Measurements from ENCODE around the gene UNCX. TPM values are rescaled to one million over a fixed set of nuclear protein-coding genes. Genes with fewer than 3 reads are reported as not detected.

UNCX gene
- total and polyA plus RNA-seq, 2 of the 4 experiments (the other 2 are of a cell fraction) = not detected

- TF ChIP-seq NFE2L2 (IDR thresholded peaks at IDR 0.05; ENCODE audit: low read depth, low read length) = no peak
Observed at GRCh38 chr7:1231214-1232102, 1.2 kb upstream of the UNCX start (continued).

- no peak overlapping the region for H2AK5ac ChIP-seq (ENCODE audit: low read depth, low read length)
- no peaks in the 10 kb centered on the region for H3K4me1 ChIP-seq (ENCODE audit: control insufficient read depth, insufficient read depth, low read length)
- DNase-seq (no peak), ATAC-seq (ENCODE audit: low read depth) (no peak)
- no peak overlapping the region for H4K8ac ChIP-seq (ENCODE audit: low read depth in 2 of 2, low read length in 2 of 2)
- no peak overlapping the region for H2BK15ac ChIP-seq (ENCODE audit: low read depth, low read length)
- H3K9me1 ChIP-seq (ENCODE audit: insufficient read depth, low read length) = no peaks in the 10 kb centered on the region
- no peak overlapping the region for H2BK5ac ChIP-seq (ENCODE audit: low read depth, low read length, poor library complexity, severe bottlenecking)
- no peak overlapping the region for H2BK120ac ChIP-seq (ENCODE audit: low read depth, low read length)
- H3K9me3 ChIP-seq (ENCODE audit: control insufficient read depth, insufficient read depth, low read length) = peaks cover 24% of the 10 kb centered on the region; the same call in 1 of the 2 replicates
- POLR2A ChIA-PET (ENCODE audit: unreplicated experiment) = no interaction called here
- H3K27me3 ChIP-seq (ENCODE audit: control insufficient read depth, insufficient read depth, low read length) = peaks cover 89% of the 10 kb centered on the region
- no peak overlapping the region for H3K4me3 ChIP-seq (ENCODE audit: insufficient read depth, low read depth, low read length)
- no peak overlapping the region for H4K5ac ChIP-seq (ENCODE audit: low read depth, low read length)
- peaks cover 22% of the 10 kb centered on the region; the same call in 1 of the 2 replicates for H4K20me1 ChIP-seq (ENCODE audit: insufficient read depth, low read length)
- no peaks in the 10 kb centered on the region for H3K79me1 ChIP-seq (ENCODE audit: low read depth in 1 of 2, low read length in 2 of 2)
- H3K23ac ChIP-seq (ENCODE audit: low read depth, low read length) = no peak overlapping the region
- dilution Hi-C loops (cut with HindIII; ENCODE audit: low sequenced_read_pairs, unreplicated experiment) = no loop called here
- no peak overlapping the region for H3K9ac ChIP-seq (ENCODE audit: low read depth, low read length)
- no peak overlapping the region for H3K4ac ChIP-seq (ENCODE audit: low read depth, low read length)
- H2BK20ac ChIP-seq (ENCODE audit: low read depth, low read length) = no peak overlapping the region
- H3K56ac ChIP-seq (ENCODE audit: extremely low read depth, insufficient read depth, low read length) = no peak overlapping the region
- no TSS peak for BruUV-seq (replicated peaks)
- no peaks in the 10 kb centered on the region for H3K36me3 ChIP-seq (ENCODE audit: control insufficient read depth, insufficient read depth, low read length)
- intact Hi-C loops (cut with micrococcal nuclease) = no loop called here
- WGBS, 2 experiments (ENCODE audit: extremely low coverage in 2 of 2, insufficient read length in 1 of 2) = no CpG with 5 or more reads among the region's 12 CpGs
- no peak overlapping the region for H3K18ac ChIP-seq (ENCODE audit: low read depth, low read length)
- no peak overlapping the region for H3K14ac ChIP-seq (replicated peaks; ENCODE audit: low read depth, low read length)
- H4K91ac ChIP-seq (ENCODE audit: insufficient read depth, low read depth, low read length) = no peak overlapping the region
- in situ Hi-C loops (cut with MboI; ENCODE audit: low sequenced_read_pairs) = no loop called here
- no peak overlapping the region for H2AK9ac ChIP-seq (replicated peaks; ENCODE audit: low read depth, low read length, poor library complexity)
- CTCF ChIA-PET = no interaction called here
- no peak overlapping the region for H2AFZ ChIP-seq (replicated peaks; ENCODE audit: low read length, poor library complexity)
- no peak overlapping the region for H3K27ac ChIP-seq (ENCODE audit: insufficient read depth, low read length)
- H3K4me2 ChIP-seq (ENCODE audit: low read depth, low read length) = no peak overlapping the region
- no peak for TF ChIP-seq NFE2L2 (IDR thresholded peaks at IDR 0.05; ENCODE audit: low read depth, low read length)
- TF ChIP-seq RFX5 (IDR thresholded peaks at IDR 0.05; ENCODE audit: low read depth, low read length) = no peak
- TF ChIP-seq ELK1 (IDR thresholded peaks at IDR 0.05; ENCODE audit: borderline replicate concordance, low read depth, low read length) = no peak
- TF ChIP-seq MAZ (IDR thresholded peaks at IDR 0.05; ENCODE audit: borderline replicate concordance, low read depth, low read length) = no peak
- no peak for TF ChIP-seq BHLHE40 (IDR thresholded peaks at IDR 0.05; ENCODE audit: low read depth, low read length)
- TF ChIP-seq RAD21 (IDR thresholded peaks at IDR 0.05; ENCODE audit: low read length) = no peak
- no peak for TF ChIP-seq CTCF (conservative IDR thresholded peaks at IDR 0.05; ENCODE audit: low read depth, low read length)
- TF ChIP-seq, protein P1, sequence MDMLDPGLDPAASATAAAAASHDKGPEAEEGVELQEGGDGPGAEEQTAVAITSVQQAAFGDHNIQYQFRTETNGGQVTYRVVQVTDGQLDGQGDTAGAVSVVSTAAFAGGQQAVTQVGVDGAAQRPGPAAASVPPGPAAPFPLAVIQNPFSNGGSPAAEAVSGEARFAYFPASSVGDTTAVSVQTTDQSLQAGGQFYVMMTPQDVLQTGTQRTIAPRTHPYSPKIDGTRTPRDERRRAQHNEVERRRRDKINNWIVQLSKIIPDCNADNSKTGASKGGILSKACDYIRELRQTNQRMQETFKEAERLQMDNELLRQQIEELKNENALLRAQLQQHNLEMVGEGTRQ (IDR thresholded peaks at IDR 0.05; ENCODE audit: low read depth, low read length) = no peak
- no peak for TF ChIP-seq CEBPB (IDR thresholded peaks at IDR 0.05; ENCODE audit: low read depth, low read length)
- no peak for TF ChIP-seq SMC3 (IDR thresholded peaks at IDR 0.05; ENCODE audit: low read depth, low read length)
- TF ChIP-seq MAFK (IDR thresholded peaks at IDR 0.05; ENCODE audit: low read depth, low read length) = no peak
- TF ChIP-seq MXI1 (IDR thresholded peaks at IDR 0.05; ENCODE audit: borderline replicate concordance, low read depth, low read length) = no peak
- TF ChIP-seq POLR2A (IDR thresholded peaks at IDR 0.05; ENCODE audit: low read depth, low read length) = no peak
Observed at GRCh38 chr7:1232103-1232466, 587 bp upstream of the UNCX start.

Data from IMR-90 (cell line).